SK-N-SH (cell line): ENCODE results near the gene GDA. TPM values are rescaled to one million over a fixed set of nuclear protein-coding genes. Genes with fewer than 3 reads are reported as not detected.

Experiments
- CTCF ChIA-PET: fragments of 300-600, 350-600 bp; formaldehyde crosslinking; extraction: SDS; loops from one replicate; lab custom pipeline; 2021; lab: Yijun Ruan, JAX
- POLR2A ChIA-PET: fragments of 350-600 bp; sonication (Branson Sonifier 250); formaldehyde crosslinking; extraction: SDS; loops from one replicate; lab custom pipeline; 2020; ENCODE audit warnings: antibody characterized with exemption, inconsistent platforms; lab: Yijun Ruan, JAX
- DNase-seq: peaks from one replicate; pipeline ENCODE4 v3.0.0; 2012
- H2AFZ ChIP-seq: fragments of 200-600 bp; sonication (generic); 2 replicates; pipeline ENCODE4 v1.8.1; 2016; ENCODE audit warnings: antibody characterized with exemption, mild to moderate bottlenecking, low read depth
- H3F3A ChIP-seq: fragments of 200-600 bp; sonication (generic); replicated peaks from 2 replicates; pipeline ENCODE3; 2016; ENCODE audit warnings: antibody characterized with exemption, mild to moderate bottlenecking; ENCODE audit not compliant: insufficient read depth
- H3K27ac ChIP-seq, 2 experiments: fragments of 200-500 bp in 1 of 2; fragments of 200-600 bp in 1 of 2; sonication (Bioruptor generic) in 1 of 2; sonication (generic), shearing (Covaris generic) in 1 of 2; 2 replicates each; pipeline versions ENCODE4 v1.5.1 to v1.6.1; 2014 to 2016; ENCODE audit warnings: low read depth in 2 of 2, inconsistent platforms in 1 of 2, low read length in 1 of 2, mild to moderate bottlenecking in 1 of 2, mixed read lengths in 1 of 2
- H3K27me3 ChIP-seq: fragments of 200-600 bp; sonication (generic), shearing (Covaris generic); 2 replicates; pipeline ENCODE4 v1.6.1; 2016; ENCODE audit warnings: mixed run types; ENCODE audit not compliant: insufficient read depth
- H3K36me3 ChIP-seq, 2 experiments: fragments of 200-500 bp in 1 of 2; fragments of 200-600 bp in 1 of 2; sonication (Bioruptor generic) in 1 of 2; sonication (generic) in 1 of 2; replicated peaks in 1 of 2; 2 replicates each; pipeline versions ENCODE3 to v1.5.1; 2014 to 2016; ENCODE audit warnings: low read length in 1 of 2, mild to moderate bottlenecking in 1 of 2; ENCODE audit not compliant: insufficient read depth in 2 of 2, control insufficient read depth in 1 of 2
- H3K4me1 ChIP-seq, 2 experiments: fragments of 200-500 bp in 1 of 2; fragments of 200-600 bp in 1 of 2; sonication (Bioruptor generic) in 1 of 2; sonication (generic), shearing (Covaris generic) in 1 of 2; 2 replicates each; pipeline versions ENCODE4 v1.5.1 to v1.6.1; 2014 to 2016; ENCODE audit warnings: low read depth in 1 of 2, low read length in 1 of 2, mixed run types in 1 of 2; ENCODE audit not compliant: insufficient read depth in 2 of 2, control insufficient read depth in 1 of 2
- H3K4me2 ChIP-seq: fragments of 200-600 bp; sonication (generic), shearing (Covaris generic); 2 replicates; pipeline ENCODE4 v1.6.1; 2017; ENCODE audit warnings: mixed run types
- H3K4me3 ChIP-seq, 2 experiments: fragments of 200-500 bp in 1 of 2; fragments of 200-600 bp in 1 of 2; sonication (Bioruptor generic) in 1 of 2; sonication (generic), shearing (Covaris generic) in 1 of 2; 2 replicates each; pipeline versions ENCODE4 v1.5.1 to v1.8.1; 2014 to 2016; ENCODE audit warnings: low read depth in 2 of 2, inconsistent platforms in 1 of 2, low read length in 1 of 2, mild to moderate bottlenecking in 1 of 2, mixed read lengths in 1 of 2, moderate library complexity in 1 of 2
- H3K79me2 ChIP-seq: fragments of 200-600 bp; sonication (generic); 2 replicates; pipeline ENCODE4 v1.8.1; 2017; ENCODE audit warnings: mild to moderate bottlenecking; ENCODE audit not compliant: insufficient read depth
- H3K9ac ChIP-seq: fragments of 200-600 bp; sonication (generic); 2 replicates; pipeline ENCODE4 v1.6.1; 2017; ENCODE audit warnings: mixed run types
- H3K9me2 ChIP-seq: fragments of 200-600 bp; sonication (generic); 2 replicates; pipeline ENCODE4 v1.6.1; 2017; ENCODE audit warnings: mixed run types
- H3K9me3 ChIP-seq: fragments of 200-600 bp; sonication (generic); 2 replicates; pipeline ENCODE4 v1.6.1; 2017; ENCODE audit warnings: mixed run types, mild to moderate bottlenecking, moderate library complexity
- H4K20me1 ChIP-seq: fragments of 200-600 bp; sonication (generic); 2 replicates; pipeline ENCODE4 v1.6.1; 2017; ENCODE audit warnings: mild to moderate bottlenecking, mixed run types; ENCODE audit not compliant: insufficient read depth
- ELF1 ChIP-seq: IDR thresholded peaks from 2 replicates; pipeline ENCODE4 v1.4.0; 2012
- EP300 ChIP-seq, 2 experiments: IDR thresholded peaks; 2 replicates each; pipeline versions ENCODE4 v1.4.0 to v1.6.1; 2012; ENCODE audit warnings: borderline replicate concordance in 1 of 2, low read depth in 1 of 2, low read length in 1 of 2
- FOXJ3 ChIP-seq: sonication (generic); formaldehyde crosslinking; IDR thresholded peaks from 2 replicates; pipeline ENCODE4 v1.5.1; 2020; ENCODE audit warnings: mild to moderate bottlenecking, missing genetic modification reagents
- FOXM1 ChIP-seq: IDR thresholded peaks from 2 replicates; pipeline ENCODE4 v1.4.0; 2012; ENCODE audit warnings: low read depth, mild to moderate bottlenecking
- IRF3 ChIP-seq: fragments of 150-350 bp; IDR thresholded peaks from 2 replicates; pipeline ENCODE4 v1.6.1; 2016; ENCODE audit warnings: mild to moderate bottlenecking, low read depth, low read length
- MEF2A ChIP-seq: IDR thresholded peaks from 2 replicates; pipeline ENCODE4 v1.4.0; 2012; ENCODE audit warnings: low read depth, borderline replicate concordance
- NFIC ChIP-seq: IDR thresholded peaks from 2 replicates; pipeline ENCODE4 v1.4.0; 2012; ENCODE audit warnings: borderline replicate concordance
- NRF1 ChIP-seq: IDR thresholded peaks from 2 replicates; pipeline ENCODE4 v1.6.1; 2012; ENCODE audit warnings: low read depth, mild to moderate bottlenecking, low read length
- PBX3 ChIP-seq: IDR thresholded peaks from 2 replicates; pipeline ENCODE4; 2012
- RCOR1 ChIP-seq: fragments of 150-350 bp; IDR thresholded peaks from 2 replicates; pipeline ENCODE4 v1.6.1; 2017; ENCODE audit warnings: antibody characterized with exemption, low read length
- RFX5 ChIP-seq: IDR thresholded peaks from 2 replicates; pipeline ENCODE4 v1.6.1; 2012; ENCODE audit warnings: mild to moderate bottlenecking, improper control_type of control experiment, low read length
- SIN3A ChIP-seq: IDR thresholded peaks from 2 replicates; pipeline ENCODE4 v1.6.1; 2012; ENCODE audit warnings: low read depth, mild to moderate bottlenecking, low read length, moderate library complexity, borderline replicate concordance
- SMC3 ChIP-seq: IDR thresholded peaks from 2 replicates; pipeline ENCODE4 v1.6.1; 2012; ENCODE audit warnings: low read depth, low read length, improper control_type of control experiment
- TEAD4 ChIP-seq: IDR thresholded peaks from 2 replicates; pipeline ENCODE4 v1.4.0; 2012; ENCODE audit warnings: mild to moderate bottlenecking, borderline replicate concordance; ENCODE audit not compliant: insufficient read depth
- USF1 ChIP-seq: IDR thresholded peaks from 2 replicates; pipeline ENCODE4 v1.4.0; 2012; ENCODE audit warnings: low read depth, borderline replicate concordance
- WGBS: methylation state at CpG from one replicate; pipeline ENCODE4 v1.1.6; 2017; ENCODE audit warnings: low lambda C conversion rate; 5-methylcytosine and 5-hydroxymethylcytosine counted together
- polyA plus RNA-seq, 3 experiments: library from polyadenylated mRNA; depleted of rRNA; stranded (reverse); fragments of >200 nt; gene quantifications; 2 replicates each; pipeline ENCODE4 v1.2.3, GENCODE V29; 2012
- TF ChIP-seq, protein P1 (sequence below): IDR thresholded peaks from 2 replicates; pipeline ENCODE4 v1.4.0; 2012; ENCODE audit warnings: low read depth, borderline replicate concordance
- TF ChIP-seq, protein P2 (sequence below): IDR thresholded peaks from 2 replicates; pipeline ENCODE4 v1.6.1; 2012; ENCODE audit warnings: mild to moderate bottlenecking, low read depth, low read length, moderate library complexity

GDA gene
- polyA plus RNA-seq, 1 of the 3 experiments (the other 2 are of a cell fraction): not detected

DNA sequence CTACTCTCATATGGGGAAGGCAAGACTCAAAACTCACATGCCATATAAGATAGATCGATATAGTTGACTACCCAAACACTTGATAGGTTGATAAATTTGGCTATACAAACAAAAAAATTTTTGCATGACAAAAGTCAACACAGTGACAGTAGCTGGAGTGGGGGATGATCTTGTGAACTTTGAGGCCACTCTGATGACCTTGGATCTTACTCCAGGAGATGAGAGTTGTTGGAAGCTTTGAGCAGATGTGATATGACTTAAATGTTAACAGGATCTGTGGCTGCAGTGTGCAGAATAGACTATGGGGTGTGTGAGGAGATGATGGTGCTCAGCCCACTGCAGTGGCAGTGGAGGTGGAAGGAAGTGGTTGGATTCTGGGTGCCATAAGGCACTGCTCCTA, 114.3 kb downstream of the GDA start:
- no peak overlapping the region for H3K4me2 ChIP-seq
- H3K4me3 ChIP-seq: no peak overlapping the region
- H3K9me3 ChIP-seq: no peaks in the 10 kb centered on the region
- DNase-seq: no peak
- ChIA-PET CTCF (interaction anchor here (0.6 to 1.3 kb wide), 3 partner anchors 8 to 225 kb away, joined by 3 to 4 read pairs (median 3); no protein-coding TSS in a partner anchor), POLR2A (no interaction called here)
- no peaks in the 10 kb centered on the region for H3K36me3 ChIP-seq
- H4K20me1 ChIP-seq: no peaks in the 10 kb centered on the region
- no peak overlapping the region for H3K9ac ChIP-seq
- H3K4me1 ChIP-seq: no peaks in the 10 kb centered on the region
- H3K79me2 ChIP-seq: no peaks in the 10 kb centered on the region
- TF ChIP-seq, protein P1, sequence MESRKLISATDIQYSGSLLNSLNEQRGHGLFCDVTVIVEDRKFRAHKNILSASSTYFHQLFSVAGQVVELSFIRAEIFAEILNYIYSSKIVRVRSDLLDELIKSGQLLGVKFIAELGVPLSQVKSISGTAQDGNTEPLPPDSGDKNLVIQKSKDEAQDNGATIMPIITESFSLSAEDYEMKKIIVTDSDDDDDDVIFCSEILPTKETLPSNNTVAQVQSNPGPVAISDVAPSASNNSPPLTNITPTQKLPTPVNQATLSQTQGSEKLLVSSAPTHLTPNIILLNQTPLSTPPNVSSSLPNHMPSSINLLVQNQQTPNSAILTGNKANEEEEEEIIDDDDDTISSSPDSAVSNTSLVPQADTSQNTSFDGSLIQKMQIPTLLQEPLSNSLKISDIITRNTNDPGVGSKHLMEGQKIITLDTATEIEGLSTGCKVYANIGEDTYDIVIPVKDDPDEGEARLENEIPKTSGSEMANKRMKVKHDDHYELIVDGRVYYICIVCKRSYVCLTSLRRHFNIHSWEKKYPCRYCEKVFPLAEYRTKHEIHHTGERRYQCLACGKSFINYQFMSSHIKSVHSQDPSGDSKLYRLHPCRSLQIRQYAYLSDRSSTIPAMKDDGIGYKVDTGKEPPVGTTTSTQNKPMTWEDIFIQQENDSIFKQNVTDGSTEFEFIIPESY: no peak
- TF ChIP-seq TEAD4 (no peak), RFX5 (no peak), FOXM1 (no peak), ELF1 (no peak), PBX3 (no peak), MEF2A (no peak), FOXJ3 (CRISPR knock-in tag) (no peak), NRF1 (no peak), SMC3 (no peak), IRF3 (no peak), USF1 (no peak), EP300 (IDR thresholded peaks at IDR 0.05; ENCODE audit: borderline replicate concordance in 1 of 2, low read depth in 1 of 2, low read length in 1 of 2) (no peak), SIN3A (no peak), NFIC (no peak), RCOR1 (no peak)
- TF ChIP-seq, protein P2, sequence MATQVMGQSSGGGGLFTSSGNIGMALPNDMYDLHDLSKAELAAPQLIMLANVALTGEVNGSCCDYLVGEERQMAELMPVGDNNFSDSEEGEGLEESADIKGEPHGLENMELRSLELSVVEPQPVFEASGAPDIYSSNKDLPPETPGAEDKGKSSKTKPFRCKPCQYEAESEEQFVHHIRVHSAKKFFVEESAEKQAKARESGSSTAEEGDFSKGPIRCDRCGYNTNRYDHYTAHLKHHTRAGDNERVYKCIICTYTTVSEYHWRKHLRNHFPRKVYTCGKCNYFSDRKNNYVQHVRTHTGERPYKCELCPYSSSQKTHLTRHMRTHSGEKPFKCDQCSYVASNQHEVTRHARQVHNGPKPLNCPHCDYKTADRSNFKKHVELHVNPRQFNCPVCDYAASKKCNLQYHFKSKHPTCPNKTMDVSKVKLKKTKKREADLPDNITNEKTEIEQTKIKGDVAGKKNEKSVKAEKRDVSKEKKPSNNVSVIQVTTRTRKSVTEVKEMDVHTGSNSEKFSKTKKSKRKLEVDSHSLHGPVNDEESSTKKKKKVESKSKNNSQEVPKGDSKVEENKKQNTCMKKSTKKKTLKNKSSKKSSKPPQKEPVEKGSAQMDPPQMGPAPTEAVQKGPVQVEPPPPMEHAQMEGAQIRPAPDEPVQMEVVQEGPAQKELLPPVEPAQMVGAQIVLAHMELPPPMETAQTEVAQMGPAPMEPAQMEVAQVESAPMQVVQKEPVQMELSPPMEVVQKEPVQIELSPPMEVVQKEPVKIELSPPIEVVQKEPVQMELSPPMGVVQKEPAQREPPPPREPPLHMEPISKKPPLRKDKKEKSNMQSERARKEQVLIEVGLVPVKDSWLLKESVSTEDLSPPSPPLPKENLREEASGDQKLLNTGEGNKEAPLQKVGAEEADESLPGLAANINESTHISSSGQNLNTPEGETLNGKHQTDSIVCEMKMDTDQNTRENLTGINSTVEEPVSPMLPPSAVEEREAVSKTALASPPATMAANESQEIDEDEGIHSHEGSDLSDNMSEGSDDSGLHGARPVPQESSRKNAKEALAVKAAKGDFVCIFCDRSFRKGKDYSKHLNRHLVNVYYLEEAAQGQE: no peak
- TF ChIP-seq, all 33 proteins: peak for 0
- H3K27ac ChIP-seq: no peak overlapping the region
- H3F3A ChIP-seq: no peaks in the 10 kb centered on the region
- H2AFZ ChIP-seq: no peak overlapping the region
- H3K9me2 ChIP-seq: no peaks in the 10 kb centered on the region
- WGBS: 10% methylated on average over 1 of the region's 1 CpG
- H3K27me3 ChIP-seq: peaks cover 17% of the 10 kb centered on the region
